NCI-H187 (cell line): ENCODE data around the gene KDM2A.

Experiments used
- DNase-seq, 2 experiments: peaks; one replicate each; lab custom pipeline; 2025; lab: John Stamatoyannopoulos, UW

Gene KDM2A

GRCh38 chr11:67301951-67302516 is 183.0 kb downstream of the KDM2A start:
- peak in 1 of 2 experiments; percentile 27 for DNase-seq

- DNase-seq, result no peak
Measured at GRCh38 chr11:67302571-67303131, 183.6 kb downstream of the KDM2A start.

- DNase-seq, result peak; percentile 7 to 15
Measured at GRCh38 chr11:67303132-67303834, 184.2 kb downstream of the KDM2A start, which contains the start of gene SSH3. Gene SSH3, plus strand, starts transcription at chr11:67303530. Its CDS starts 96 bp downstream, at chr11:67303626.

GRCh38 chr11:67303835-67304411 is 184.9 kb downstream of the KDM2A start:
- no peak for DNase-seq

- no peak for DNase-seq
Measured at GRCh38 chr11:67304511-67305113, 185.5 kb downstream of the KDM2A start.

GRCh38 chr11:67306769-67307544 is 187.9 kb downstream of the KDM2A start:
- no peak for DNase-seq

- DNase-seq, result no peak
Measured at GRCh38 chr11:67307545-67308001, 188.5 kb downstream of the KDM2A start.
